Liver (tissue), 9 donors: ENCODE data around the gene RALGPS1. TPM values are rescaled to one million over a fixed set of nuclear protein-coding genes. Genes with fewer than 3 reads are reported as not detected.

Source experiments
- DNase-seq: peaks from one replicate; pipeline ENCODE4 v3.0.0-alpha.2; 2017; ENCODE audit warnings: low spot score
- H3K27ac ChIP-seq, 2 donors: one replicate each; pipeline ENCODE4 v1.7.0; 2013; ENCODE audit warnings: inconsistent platforms in 2 of 2, low read length in 2 of 2, control low read depth in 1 of 2, low read depth in 1 of 2, mild to moderate bottlenecking in 1 of 2
- H3K27me3 ChIP-seq, 4 donors: one replicate each; pipeline versions ENCODE4 v1.6.1 to v1.7.0; 2013; ENCODE audit warnings: low read length in 3 of 4, inconsistent platforms in 1 of 4, mild to moderate bottlenecking in 1 of 4, moderate library complexity in 1 of 4; ENCODE audit not compliant: control insufficient read depth in 4 of 4, insufficient read depth in 4 of 4
- H3K36me3 ChIP-seq, 4 donors: one replicate each; pipeline versions ENCODE4 v1.6.1 to v1.7.0; 2013; ENCODE audit warnings: low read length in 3 of 4, mild to moderate bottlenecking in 3 of 4, low read depth in 1 of 4, moderate library complexity in 1 of 4; ENCODE audit not compliant: control insufficient read depth in 4 of 4, insufficient read depth in 3 of 4
- H3K4me1 ChIP-seq, 4 donors: one replicate each; pipeline versions ENCODE4 v1.6.1 to v1.7.0; 2013; ENCODE audit warnings: low read length in 3 of 4, mild to moderate bottlenecking in 3 of 4, moderate library complexity in 1 of 4; ENCODE audit not compliant: control insufficient read depth in 4 of 4, insufficient read depth in 4 of 4
- H3K4me3 ChIP-seq, 3 donors: one replicate each; pipeline versions ENCODE4 v1.6.1 to v1.7.0; 2013; ENCODE audit warnings: low read length in 3 of 3, control low read depth in 1 of 3, low read depth in 1 of 3, mild to moderate bottlenecking in 1 of 3
- H3K9ac ChIP-seq, 2 donors: one replicate each; pipeline ENCODE4 v1.7.0; 2013; ENCODE audit warnings: low read length in 2 of 2, mild to moderate bottlenecking in 2 of 2, moderate library complexity in 2 of 2, control low read depth in 1 of 2, low read depth in 1 of 2
- H3K9me3 ChIP-seq, 4 donors: one replicate each; pipeline versions ENCODE4 v1.6.1 to v1.7.0; 2013; ENCODE audit warnings: low read length in 3 of 4; ENCODE audit not compliant: control insufficient read depth in 4 of 4
- ATF3 ChIP-seq: IDR thresholded peaks from 2 replicates; pipeline ENCODE4 v1.6.1; 2016; ENCODE audit warnings: antibody characterized with exemption
- CTCF ChIP-seq: fragments of 150-350 bp; IDR thresholded peaks from 2 replicates; pipeline ENCODE4 v1.5.1; 2017; ENCODE audit warnings: improper control_type of control experiment, low read depth, low read length; ENCODE audit not compliant: missing input control
- EGR1 ChIP-seq, 2 donors: IDR thresholded peaks; 2 replicates each; pipeline ENCODE4 v1.6.1; 2016 to 2018; ENCODE audit warnings: antibody characterized with exemption in 2 of 2, low read depth in 2 of 2
- HNF4G ChIP-seq: IDR thresholded peaks from 2 replicates; pipeline ENCODE4 v1.6.1; 2016; ENCODE audit warnings: antibody characterized with exemption
- RAD21 ChIP-seq, 2 donors: IDR thresholded peaks; 2 replicates each; pipeline ENCODE4 v1.6.1; 2016; ENCODE audit warnings: antibody characterized with exemption in 2 of 2, mild to moderate bottlenecking in 2 of 2
- REST ChIP-seq: IDR thresholded peaks from 2 replicates; pipeline ENCODE4 v1.6.1; 2016; ENCODE audit warnings: antibody characterized with exemption, mild to moderate bottlenecking
- TAF1 ChIP-seq: conservative IDR thresholded peaks from 2 replicates; pipeline ENCODE4 v1.6.1; 2016; ENCODE audit warnings: antibody characterized with exemption, mild to moderate bottlenecking
- WGBS: extraction: QIAGEN DNeasy Blood & Tissue Kit; methylation state at CpG from one replicate; pipeline ENCODE4 v1.1.7; 2013; 5-methylcytosine and 5-hydroxymethylcytosine counted together
- polyA plus RNA-seq, 2 donors: library from polyadenylated mRNA; stranded (reverse) in 1 of 2; unstranded in 1 of 2; fragments of 200-250 nt in 1 of 2; fragments of >200 nt in 1 of 2; fragmentation: Nextera tagmentation in 1 of 2; extraction: Ambion mirVana in 1 of 2; gene quantifications; one replicate each; pipeline versions ENCODE4 v1.2.1 to v1.2.3, GENCODE V29; 2013 to 2015
- total RNA-seq, 2 donors: library from RNA; depleted of rRNA; stranded (reverse); fragments of >200 nt; gene quantifications; one replicate each; pipeline ENCODE4 v1.2.3, GENCODE V29; 2014
- donor health status: healthy.
- donor health status: healthy.
- donor health status: healthy.
- donor health status: healthy.
- donor health status: healthy.

The RALGPS1 gene
- total and polyA plus RNA-seq, 4 donors, result 1.4 to 2.7 (median 2.0) TPM

- TF ChIP-seq CTCF (no peak), ATF3 (no peak)
Observed at GRCh38 chr9:126965077-126965476, 50.5 kb downstream of the RALGPS1 start (continued).

- no peak overlapping the region for H3K4me3 ChIP-seq
- no peak overlapping the region for H3K27ac ChIP-seq
- no peak overlapping the region for H3K9ac ChIP-seq
- DNase-seq, result no peak
- no peaks in the 10 kb centered on the region for H3K9me3 ChIP-seq
- no peaks in the 10 kb centered on the region for H3K4me1 ChIP-seq
- H3K27me3 ChIP-seq, result no peaks in the 10 kb centered on the region
- H3K36me3 ChIP-seq, result no peaks in the 10 kb centered on the region
- TF ChIP-seq CTCF (peak; percentile 52), RAD21 (IDR thresholded peaks at IDR 0.05) (peak; percentile 82 to 90), EGR1 (IDR thresholded peaks at IDR 0.05; ENCODE audit: low read depth in 2 of 2) (no peak), ATF3 (no peak), REST (no peak)
- WGBS, result 81% methylated on average over 12 of the region's 12 CpGs
Observed at GRCh38 chr9:126965541-126966428, 51.2 kb downstream of the RALGPS1 start.

GRCh38 chr9:126971261-126971660 is 56.7 kb downstream of the RALGPS1 start:
- no peaks in the 10 kb centered on the region for H3K9me3 ChIP-seq
- H3K36me3 ChIP-seq, result no peaks in the 10 kb centered on the region
- no peaks in the 10 kb centered on the region for H3K27me3 ChIP-seq
- no peak overlapping the region for H3K4me3 ChIP-seq
- TF ChIP-seq HNF4G, result no peak
- TF ChIP-seq REST, result no peak
- no peak for TF ChIP-seq TAF1
- no peaks in the 10 kb centered on the region for H3K4me1 ChIP-seq
- DNase-seq, result no peak
- no peak overlapping the region for H3K27ac ChIP-seq
- H3K9ac ChIP-seq, result no peak overlapping the region
- WGBS, result over 99% methylated on average over 2 of the region's 2 CpGs
